Right renal pelvis (tissue), 4 donors: ENCODE results near the gene NAV2. TPM values are rescaled to one million over a fixed set of nuclear protein-coding genes. Genes with fewer than 3 reads are reported as not detected.

ENCODE experiments used
- DNase-seq, 4 donors: peaks; one replicate each; pipeline ENCODE4 v3.0.0-alpha.2; 2013; ENCODE audit warnings: low read depth in 4 of 4, low spot score in 3 of 4, missing footprints in 1 of 4
- polyA plus RNA-seq, 4 donors: library from polyadenylated mRNA; unstranded; fragments of 120-200 nt; gene quantifications; one replicate each; pipeline ENCODE4 v1.2.1, GENCODE V29; 2013; ENCODE audit not compliant: insufficient read length in 4 of 4

Gene NAV2
- polyA plus RNA-seq, 4 donors, result 33.2 to 55.2 (median 34.0) TPM

GRCh38 chr11:19686234-19686633, 26.4 kb upstream of the NAV2 start:
- no peak for DNase-seq

- DNase-seq, result no peak
These were observed 25.2 kb upstream of the NAV2 start for GRCh38 chr11:19687392-19687791.

GRCh38 chr11:19689281-19690000, 23.2 kb upstream of the NAV2 start:
- DNase-seq, result no peak

- DNase-seq, result no peak
These were observed 21.8 kb upstream of the NAV2 start for GRCh38 chr11:19690885-19691284.

GRCh38 chr11:19691815-19692500, 20.7 kb upstream of the NAV2 start:
- no peak for DNase-seq

GRCh38 chr11:19693146-19693545, 19.5 kb upstream of the NAV2 start:
- DNase-seq, result no peak

GRCh38 chr11:19694796-19695345, 17.8 kb upstream of the NAV2 start:
- DNase-seq, result no peak

- no peak for DNase-seq
These were observed 16.6 kb upstream of the NAV2 start for GRCh38 chr11:19696073-19696472.

- no peak for DNase-seq
These were observed 15.7 kb upstream of the NAV2 start for GRCh38 chr11:19696904-19697303.

- no peak for DNase-seq
These were observed 14.9 kb upstream of the NAV2 start for GRCh38 chr11:19697721-19698121.

- DNase-seq, result no peak
These were observed 13.9 kb upstream of the NAV2 start for GRCh38 chr11:19698493-19699292.

GRCh38 chr11:19701421-19701820, 11.2 kb upstream of the NAV2 start:
- no peak for DNase-seq

GRCh38 chr11:19702620-19703019, 10.0 kb upstream of the NAV2 start:
- no peak for DNase-seq

GRCh38 chr11:19703211-19703610, 9.4 kb upstream of the NAV2 start:
- no peak for DNase-seq

- DNase-seq, result no peak
These were observed 8.4 kb upstream of the NAV2 start for GRCh38 chr11:19704213-19704612.

GRCh38 chr11:19705936-19706335, 6.7 kb upstream of the NAV2 start:
- no peak for DNase-seq

GRCh38 chr11:19711911-19712280, 741 bp upstream of the NAV2 start:
- peak in 1 of 4 donors; percentile 32 for DNase-seq

- DNase-seq, result no peak
These were observed 772 bp downstream of the NAV2 start for GRCh38 chr11:19713196-19714021.

GRCh38 chr11:19714022-19714386, 1.4 kb downstream of the NAV2 start:
- no peak for DNase-seq
